Body of pancreas (tissue), 4 donors: ENCODE data around the gene RCAN2. TPM values are rescaled to one million over a fixed set of nuclear protein-coding genes. Genes with fewer than 3 reads are reported as not detected.
A peak's percentile ranks its signal among the peaks of the same experiment; 100 is the strongest.

ENCODE experiments used
- ATAC-seq: fragments of 150-250 bp; one replicate; pipeline ENCODE4 v1.9.1; 2016
- DNase-seq, 4 donors: peaks; one replicate each; pipeline ENCODE4 v3.0.0-alpha.2; 2019
- H3K27ac ChIP-seq, 4 donors: fragments of 200-600 bp; sonication (generic); 1 replicate in 3 of 4; 2 replicates in 1 of 4; pipeline versions ENCODE4 v1.5.1 to v1.6.1; 2016 to 2019; ENCODE audit warnings: mild to moderate bottlenecking in 1 of 4, mixed read lengths in 1 of 4, moderate library complexity in 1 of 4
- H3K27me3 ChIP-seq, 2 donors: fragments of 200-600 bp; sonication (generic); one replicate each; pipeline ENCODE4 v1.6.0; 2016; ENCODE audit warnings: mild to moderate bottlenecking in 1 of 2
- H3K36me3 ChIP-seq, 2 donors: fragments of 200-600 bp; sonication (generic); replicated peaks in 1 of 2; 2 replicates each; pipeline ENCODE4 v1.5.1; 2016; ENCODE audit warnings: low read depth in 2 of 2; ENCODE audit not compliant: insufficient read depth in 1 of 2
- H3K4me1 ChIP-seq: fragments of 200-600 bp; sonication (generic); one replicate; pipeline ENCODE4 v1.6.0; 2016
- H3K4me3 ChIP-seq, 2 donors: fragments of 200-600 bp; sonication (generic); 1 replicate in 1 of 2; 2 replicates in 1 of 2; pipeline ENCODE4 v1.5.1; 2016 to 2019
- H3K9me3 ChIP-seq, 3 donors: fragments of 200-600 bp; sonication (generic); 1 replicate in 2 of 3; 2 replicates in 1 of 3; pipeline ENCODE4 v1.5.1; 2016
- CTCF ChIP-seq, 7 experiments: fragments of 450-650 bp in 4 of 7; fragments of 200-600 bp in 3 of 7; sonication (generic) in 3 of 7; IDR thresholded peaks; one replicate each; pipeline ENCODE4 v1.5.1; 2016 to 2019; ENCODE audit warnings: antibody characterized with exemption in 7 of 7
- POLR2A ChIP-seq, 3 donors: fragments of 450-650 bp; IDR thresholded peaks; one replicate each; pipeline ENCODE4 v1.6.1; 2016; ENCODE audit warnings: antibody characterized with exemption in 3 of 3, mild to moderate bottlenecking in 2 of 3
- WGBS, 2 donors: methylation state at CpG; one replicate each; pipeline ENCODE4 v1.1.5; 2017; 5-methylcytosine and 5-hydroxymethylcytosine counted together
- intact Hi-C: fragments of 100-400 bp; cut with DNase I; formaldehyde crosslinking; loops from one replicate; pipeline ENCODE4 v1.15.1; 2023
- total RNA-seq, 2 donors: library from RNA; depleted of rRNA; stranded (reverse); fragments of >200 nt; gene quantifications; one replicate each; pipeline ENCODE4 v1.1.0, GENCODE V29; 2016

The RCAN2 gene
- total RNA-seq, 2 donors from 2014 or later: 5.3 to 6.5 TPM

- DNase-seq (no peak), ATAC-seq (no peak)
- Histone ChIP-seq H3K9me3 (no peaks in the 10 kb centered on the region), H3K27me3 (no peaks in the 10 kb centered on the region), H3K4me3 (no peak overlapping the region), H3K4me1 (no peaks in the 10 kb centered on the region), H3K27ac (no peak overlapping the region), H3K36me3 (no peaks in the 10 kb centered on the region)
- intact Hi-C loops: no loop called here
- 86 to 91% methylated on average over 3 of the region's 3 CpGs for WGBS, 2 donors
- TF ChIP-seq POLR2A (IDR thresholded peaks at IDR 0.05) (no peak), CTCF (IDR thresholded peaks at IDR 0.05) (no peak)
These were observed 167.2 kb downstream of the RCAN2 start for GRCh38 chr6:46323966-46324622.

GRCh38 chr6:46323312-46323965, 167.8 kb downstream of the RCAN2 start:
- Histone ChIP-seq H3K4me1 (no peaks in the 10 kb centered on the region), H3K9me3 (no peaks in the 10 kb centered on the region), H3K4me3 (no peak overlapping the region), H3K27ac (no peak overlapping the region), H3K36me3 (no peaks in the 10 kb centered on the region), H3K27me3 (no peaks in the 10 kb centered on the region)
- WGBS, 2 donors: 66 to 69% methylated on average over 4 of the region's 4 CpGs
- TF ChIP-seq POLR2A (IDR thresholded peaks at IDR 0.05): no peak
- TF ChIP-seq CTCF (IDR thresholded peaks at IDR 0.05): no peak
- intact Hi-C loops: no loop called here
- DNase-seq: no peak
- peak; percentile 47 for ATAC-seq

- intact Hi-C loops: no loop called here
These were observed 170.7 kb downstream of the RCAN2 start for GRCh38 chr6:46320505-46320904.

GRCh38 chr6:46315589-46315988, 175.7 kb downstream of the RCAN2 start:
- H3K4me3 ChIP-seq: no peak overlapping the region
- DNase-seq (no peak), ATAC-seq (no peak)
- intact Hi-C loops: no loop called here
- H3K36me3 ChIP-seq: no peaks in the 10 kb centered on the region
- no peaks in the 10 kb centered on the region for H3K4me1 ChIP-seq
- no peaks in the 10 kb centered on the region for H3K27me3 ChIP-seq
- TF ChIP-seq POLR2A (IDR thresholded peaks at IDR 0.05) (no peak), CTCF (IDR thresholded peaks at IDR 0.05) (no peak)
- no peak overlapping the region for H3K27ac ChIP-seq
- no peaks in the 10 kb centered on the region for H3K9me3 ChIP-seq
- 78 to 83% methylated on average over 1 of the region's 1 CpG for WGBS, 2 donors

More at GRCh38 chr6:46320505-46320904, 170.7 kb downstream of the RCAN2 start:
- Histone ChIP-seq H3K9me3 (no peaks in the 10 kb centered on the region), H3K4me1 (no peaks in the 10 kb centered on the region), H3K4me3 (no peak overlapping the region), H3K27me3 (no peaks in the 10 kb centered on the region), H3K27ac (no peak overlapping the region), H3K36me3 (no peaks in the 10 kb centered on the region)
- 81 to 87% methylated on average over 2 of the region's 2 CpGs for WGBS, 2 donors
- ATAC-seq (no peak), DNase-seq (no peak)
- TF ChIP-seq CTCF (IDR thresholded peaks at IDR 0.05) (no peak), POLR2A (IDR thresholded peaks at IDR 0.05) (no peak)

GRCh38 chr6:46312654-46313053, 178.6 kb downstream of the RCAN2 start:
- TF ChIP-seq CTCF (IDR thresholded peaks at IDR 0.05): no peak
- TF ChIP-seq POLR2A (IDR thresholded peaks at IDR 0.05): no peak
- DNase-seq (peak in 1 of 4 donors; percentile 26), ATAC-seq (peak; percentile 27)
- intact Hi-C loops: no loop called here
- H3K27ac ChIP-seq: no peak overlapping the region
- 93 to 94% methylated on average over 3 of the region's 3 CpGs for WGBS, 2 donors
- no peaks in the 10 kb centered on the region for H3K27me3 ChIP-seq
- H3K4me1 ChIP-seq: no peaks in the 10 kb centered on the region
- no peak overlapping the region for H3K4me3 ChIP-seq
- no peaks in the 10 kb centered on the region for H3K9me3 ChIP-seq
- no peaks in the 10 kb centered on the region for H3K36me3 ChIP-seq
